T-helper 17 cell (primary cell): ENCODE results near the gene ARHGDIG. TPM values are rescaled to one million over a fixed set of nuclear protein-coding genes. Genes with fewer than 3 reads are reported as not detected.

ENCODE experiments used
- ATAC-seq: fragments of 150-1000 bp; cut with Tn5 transposase; 2 replicates; pipeline ENCODE4 v1.10.0; 2021; ENCODE audit warnings: mild to moderate bottlenecking, moderate library complexity
- DNase-seq, 3 donors: peaks; one replicate each; pipeline versions ENCODE4 v3.0.0 to v3.0.0-alpha.2; 2020 to 2021
- H3K9me3 ChIP-seq: one replicate; pipeline ENCODE4 v1.7.0; 2013; ENCODE audit warnings: low read length, mild to moderate bottlenecking; ENCODE audit not compliant: control insufficient read depth, poor library complexity, severe bottlenecking
- H3K27ac Mint-ChIP-seq: one replicate; pipeline ENCODE4 v1.8.0; 2022; ENCODE audit warnings: mild to moderate bottlenecking, moderate library complexity, mixed read lengths
- H3K27me3 Mint-ChIP-seq: one replicate; pipeline ENCODE4 v1.8.0; 2022; ENCODE audit warnings: mixed read lengths
- H3K36me3 Mint-ChIP-seq: one replicate; pipeline ENCODE4 v1.8.0; 2022; ENCODE audit warnings: low read depth, mixed read lengths
- H3K4me1 Mint-ChIP-seq: one replicate; pipeline ENCODE4 v1.8.0; 2022; ENCODE audit warnings: mild to moderate bottlenecking, mixed read lengths
- H3K4me3 Mint-ChIP-seq: one replicate; pipeline ENCODE4 v1.8.0; 2022; ENCODE audit warnings: mild to moderate bottlenecking, moderate library complexity, mixed read lengths
- total RNA-seq, 4 donors: library from RNA in 2 of 4; stranded (reverse) in 2 of 4; gene quantifications; one replicate each; pipeline ENCODE4 v1.2.3 and lab custom pipeline; 2022 to 2026

ARHGDIG gene
- total RNA-seq, 2 donors from 2014 or later: not detected

- Mint-ChIP-seq H3K27me3 (no peaks in the 10 kb centered on the region), H3K27ac (no peak overlapping the region), H3K4me3 (no peak overlapping the region), H3K4me1 (peaks cover 4% of the 10 kb centered on the region), H3K36me3 (no peaks in the 10 kb centered on the region)
- no peaks in the 10 kb centered on the region for H3K9me3 ChIP-seq
- DNase-seq (no peak), ATAC-seq (peak; percentile 35)
These were observed 23.5 kb downstream of the ARHGDIG start for GRCh38 chr16:303760-304505.

GRCh38 chr16:305916-306626 is 25.7 kb downstream of the ARHGDIG start:
- Mint-ChIP-seq H3K4me1 (peaks cover 6% of the 10 kb centered on the region), H3K27ac (no peak overlapping the region), H3K36me3 (no peaks in the 10 kb centered on the region), H3K4me3 (peak overlapping the region; percentile 7), H3K27me3 (no peaks in the 10 kb centered on the region)
- no peak for ATAC-seq
- no peak for DNase-seq
- no peaks in the 10 kb centered on the region for H3K9me3 ChIP-seq

DNA sequence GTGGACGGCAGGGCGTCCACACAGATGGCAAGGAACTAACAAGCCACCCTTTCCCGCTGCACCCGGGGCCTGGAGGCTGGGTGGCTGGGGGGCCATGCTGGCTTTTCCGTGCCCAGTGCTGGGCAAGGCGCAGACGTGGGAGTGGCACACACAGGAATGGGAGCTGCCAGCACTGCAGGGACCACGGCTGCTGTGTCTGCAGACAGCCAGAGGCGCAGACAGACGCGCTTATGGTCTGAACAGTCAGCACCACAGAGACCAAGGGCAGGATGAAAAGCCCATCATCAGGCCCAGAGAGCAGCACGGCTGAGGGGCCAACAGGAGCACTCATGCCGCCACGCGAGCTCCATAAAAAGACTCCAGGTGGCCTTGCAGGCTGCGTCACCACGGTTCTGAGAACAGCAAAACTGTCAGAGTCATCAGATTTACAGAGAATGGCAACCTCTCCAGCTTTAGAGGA is 26.6 kb downstream of the ARHGDIG start:
- Mint-ChIP-seq H3K27me3 (no peaks in the 10 kb centered on the region), H3K4me3 (no peak overlapping the region), H3K4me1 (peaks cover 6% of the 10 kb centered on the region), H3K27ac (peak overlapping the region; percentile 43), H3K36me3 (no peaks in the 10 kb centered on the region)
- no peak for DNase-seq
- no peaks in the 10 kb centered on the region for H3K9me3 ChIP-seq
- ATAC-seq: no peak

- Mint-ChIP-seq H3K36me3 (no peaks in the 10 kb centered on the region), H3K27ac (peak overlapping the region; percentile 4), H3K4me3 (no peak overlapping the region), H3K27me3 (no peaks in the 10 kb centered on the region), H3K4me1 (peaks cover 6% of the 10 kb centered on the region)
- ATAC-seq: no peak
- no peak for DNase-seq
- no peaks in the 10 kb centered on the region for H3K9me3 ChIP-seq
These were observed 27.4 kb downstream of the ARHGDIG start for GRCh38 chr16:307691-308312.

- Mint-ChIP-seq H3K27me3 (no peaks in the 10 kb centered on the region), H3K36me3 (no peaks in the 10 kb centered on the region), H3K27ac (no peak overlapping the region), H3K4me1 (peaks cover 6% of the 10 kb centered on the region), H3K4me3 (no peak overlapping the region)
- no peaks in the 10 kb centered on the region for H3K9me3 ChIP-seq
- no peak for DNase-seq
- ATAC-seq: peak; percentile 18
These were observed 29.1 kb downstream of the ARHGDIG start for GRCh38 chr16:309476-309875.

DNA sequence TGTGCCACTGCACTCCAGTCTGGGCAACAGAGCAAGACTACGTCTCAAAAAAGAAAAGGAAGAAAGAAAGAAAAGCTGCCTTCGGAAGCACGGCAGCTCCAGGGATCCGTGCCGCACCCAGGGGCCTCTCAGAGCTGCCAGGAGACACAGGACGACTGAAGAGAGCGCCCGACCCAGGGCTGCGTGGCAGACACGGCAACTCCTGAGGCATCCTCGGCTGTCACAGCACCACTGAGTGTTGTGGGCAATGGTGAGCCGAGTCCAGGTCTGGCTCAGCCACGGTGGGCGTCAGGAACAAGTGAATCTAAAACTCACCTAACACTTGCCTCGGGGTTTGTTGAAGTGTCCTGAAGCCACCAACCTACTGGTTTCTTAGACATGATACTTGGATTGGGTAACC is 31.3 kb downstream of the ARHGDIG start:
- H3K4me1 Mint-ChIP-seq: peaks cover 13% of the 10 kb centered on the region
- H3K27ac Mint-ChIP-seq: no peak overlapping the region
- H3K4me3 Mint-ChIP-seq: no peak overlapping the region
- DNase-seq (no peak), ATAC-seq (no peak)
- no peaks in the 10 kb centered on the region for H3K27me3 Mint-ChIP-seq
- H3K36me3 Mint-ChIP-seq: no peaks in the 10 kb centered on the region
- H3K9me3 ChIP-seq: no peaks in the 10 kb centered on the region

DNA sequence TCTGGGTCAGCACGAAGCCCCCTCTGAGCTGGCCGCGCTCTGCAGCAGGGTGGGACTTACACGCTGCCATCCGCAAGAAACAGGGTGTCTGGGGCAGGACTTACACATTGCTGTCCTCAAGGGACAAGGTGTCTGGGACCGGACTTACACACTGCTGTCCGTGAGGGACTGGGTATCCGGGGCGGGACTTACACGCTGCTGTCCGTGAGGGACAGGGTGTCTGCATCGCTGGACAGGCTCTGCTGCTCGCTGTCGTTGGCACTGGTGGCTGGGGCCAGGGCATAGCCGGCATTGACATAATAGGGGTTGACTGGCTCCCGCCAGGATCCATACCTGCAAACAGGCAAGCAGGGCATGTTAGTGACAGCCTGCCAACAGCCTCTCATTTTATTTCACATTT is 34.0 kb downstream of the ARHGDIG start:
- no peak overlapping the region for H3K27ac Mint-ChIP-seq
- DNase-seq: no peak
- no peaks in the 10 kb centered on the region for H3K9me3 ChIP-seq

DNA sequence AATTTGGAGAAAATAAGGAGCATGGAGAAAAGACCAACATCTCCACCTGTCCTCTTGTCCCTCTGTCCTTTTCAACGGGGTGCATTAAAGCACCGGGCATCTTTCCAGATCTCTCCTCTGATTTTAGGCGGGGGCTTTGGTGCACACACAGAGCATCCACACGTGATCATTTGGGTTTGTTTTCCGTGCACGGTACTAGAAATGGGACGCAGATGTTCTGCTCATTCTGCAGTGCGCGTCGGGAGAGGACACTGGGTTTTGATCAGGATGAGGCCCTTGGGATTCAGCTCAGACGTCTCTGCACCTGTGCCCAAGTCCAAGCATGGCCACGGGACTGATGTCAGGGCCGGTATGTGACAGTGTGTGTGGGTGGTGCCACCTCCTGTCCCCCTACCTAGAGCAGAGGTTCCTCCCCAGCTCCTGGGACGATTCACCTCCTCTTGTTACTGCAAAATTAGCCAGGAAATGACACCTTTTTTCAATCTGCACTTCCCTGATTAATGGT is 34.5 kb downstream of the ARHGDIG start:
- H3K27me3 Mint-ChIP-seq: no peaks in the 10 kb centered on the region
- DNase-seq (no peak), ATAC-seq (no peak)
- no peak overlapping the region for H3K4me3 Mint-ChIP-seq
- H3K27ac Mint-ChIP-seq: no peak overlapping the region
- no peaks in the 10 kb centered on the region for H3K9me3 ChIP-seq
- H3K4me1 Mint-ChIP-seq: peaks cover 22% of the 10 kb centered on the region
- H3K36me3 Mint-ChIP-seq: peaks cover 2% of the 10 kb centered on the region

More for the DNA sequence above, 34.0 kb downstream of the ARHGDIG start:
- no peak for ATAC-seq
- H3K4me3 Mint-ChIP-seq: no peak overlapping the region
- no peaks in the 10 kb centered on the region for H3K36me3 Mint-ChIP-seq
- no peaks in the 10 kb centered on the region for H3K27me3 Mint-ChIP-seq
- peaks cover 19% of the 10 kb centered on the region for H3K4me1 Mint-ChIP-seq

- Mint-ChIP-seq H3K27me3 (no peaks in the 10 kb centered on the region), H3K27ac (peak overlapping the region; percentile 69), H3K36me3 (peaks cover 5% of the 10 kb centered on the region), H3K4me3 (no peak overlapping the region), H3K4me1 (peaks cover 27% of the 10 kb centered on the region)
- no peak for ATAC-seq
- DNase-seq: no peak
- H3K9me3 ChIP-seq: no peaks in the 10 kb centered on the region
These were observed 36.5 kb downstream of the ARHGDIG start for GRCh38 chr16:316741-317464.

DNA sequence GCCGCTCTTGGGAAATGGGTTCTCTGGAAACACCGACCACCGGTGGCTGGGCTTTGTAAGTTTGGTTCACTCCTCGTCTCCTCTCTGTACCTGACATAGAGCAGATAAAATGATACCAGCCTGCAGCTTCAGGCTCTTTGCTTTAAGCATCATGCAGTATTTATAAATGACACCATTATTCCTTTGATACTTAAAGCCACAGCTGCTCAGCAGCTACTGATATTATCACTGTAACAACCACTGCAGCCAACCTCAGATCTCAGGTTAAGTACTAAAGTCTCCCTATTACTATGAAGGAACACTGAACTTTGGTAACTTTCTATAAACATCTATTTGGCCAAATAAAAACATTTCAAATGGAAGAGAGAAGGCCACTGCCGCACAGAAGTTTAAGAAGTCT is 37.2 kb downstream of the ARHGDIG start:
- Mint-ChIP-seq H3K36me3 (peaks cover 5% of the 10 kb centered on the region), H3K4me1 (peaks cover 28% of the 10 kb centered on the region), H3K27ac (no peak overlapping the region), H3K4me3 (peak overlapping the region; percentile 12), H3K27me3 (no peaks in the 10 kb centered on the region)
- no peaks in the 10 kb centered on the region for H3K9me3 ChIP-seq
- ATAC-seq: no peak
- DNase-seq: no peak

DNA sequence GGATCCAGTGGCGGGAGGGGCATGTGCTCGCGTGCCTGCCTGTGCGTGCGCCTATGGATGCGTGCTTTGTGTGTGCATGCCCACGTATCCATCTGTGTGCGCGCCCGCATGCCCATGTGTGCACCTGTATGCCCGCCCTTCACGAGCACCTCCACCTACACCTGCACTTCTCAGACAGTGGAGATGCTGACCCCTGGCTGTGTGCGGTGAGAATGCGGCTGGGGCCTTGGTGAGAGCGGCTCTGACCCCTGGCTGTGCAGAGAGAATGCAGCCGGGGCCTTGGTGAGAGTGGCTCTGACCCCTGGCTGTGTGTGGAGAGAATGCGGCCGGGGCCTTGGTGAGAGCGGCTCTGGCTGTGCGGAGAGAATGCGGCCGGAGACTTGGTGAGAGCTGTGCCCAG is 38.2 kb downstream of the ARHGDIG start:
- H3K36me3 Mint-ChIP-seq: peaks cover 5% of the 10 kb centered on the region
- no peaks in the 10 kb centered on the region for H3K27me3 Mint-ChIP-seq
- DNase-seq (no peak), ATAC-seq (no peak)
- no peak overlapping the region for H3K4me3 Mint-ChIP-seq
- H3K27ac Mint-ChIP-seq: no peak overlapping the region
- H3K9me3 ChIP-seq: no peaks in the 10 kb centered on the region
- peaks cover 34% of the 10 kb centered on the region for H3K4me1 Mint-ChIP-seq

- Mint-ChIP-seq H3K36me3 (peaks cover 5% of the 10 kb centered on the region), H3K4me1 (peaks cover 42% of the 10 kb centered on the region), H3K27me3 (no peaks in the 10 kb centered on the region), H3K27ac (peak overlapping the region; percentile 87), H3K4me3 (no peak overlapping the region)
- DNase-seq: no peak
- no peak for ATAC-seq
- no peaks in the 10 kb centered on the region for H3K9me3 ChIP-seq
These were observed 39.8 kb downstream of the ARHGDIG start for GRCh38 chr16:320206-320605.

DNA sequence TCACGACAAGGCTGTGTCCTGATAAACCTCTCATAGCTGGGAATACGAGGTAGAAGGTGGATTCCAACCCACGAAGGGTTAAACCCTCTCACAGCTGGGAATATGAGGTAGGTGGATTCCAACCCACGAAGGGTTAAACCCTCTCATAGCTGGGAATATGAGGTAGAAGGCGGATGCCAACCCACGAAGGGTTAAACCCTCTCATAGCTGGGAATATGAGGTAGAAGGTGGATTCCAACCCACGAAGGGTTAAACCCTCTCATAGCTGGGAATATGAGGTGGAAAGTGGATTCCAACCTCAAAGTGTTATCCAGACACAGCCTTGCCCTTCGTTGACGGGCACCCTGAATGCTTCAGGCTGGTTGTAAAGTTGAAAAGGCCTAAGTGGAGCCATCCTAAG is 41.1 kb downstream of the ARHGDIG start:
- Mint-ChIP-seq H3K4me1 (peaks cover 47% of the 10 kb centered on the region), H3K27ac (no peak overlapping the region), H3K36me3 (peaks cover 5% of the 10 kb centered on the region), H3K27me3 (no peaks in the 10 kb centered on the region), H3K4me3 (no peak overlapping the region)
- no peak for DNase-seq
- ATAC-seq: no peak
- H3K9me3 ChIP-seq: no peaks in the 10 kb centered on the region
